ENCODE results near the gene HOXB9. TPM values are rescaled to one million over a fixed set of nuclear protein-coding genes. Genes with fewer than 3 reads are reported as not detected.

The HOXB9 gene
- total RNA-seq, 1 donor from 2014 or later, result not detected

DNA sequence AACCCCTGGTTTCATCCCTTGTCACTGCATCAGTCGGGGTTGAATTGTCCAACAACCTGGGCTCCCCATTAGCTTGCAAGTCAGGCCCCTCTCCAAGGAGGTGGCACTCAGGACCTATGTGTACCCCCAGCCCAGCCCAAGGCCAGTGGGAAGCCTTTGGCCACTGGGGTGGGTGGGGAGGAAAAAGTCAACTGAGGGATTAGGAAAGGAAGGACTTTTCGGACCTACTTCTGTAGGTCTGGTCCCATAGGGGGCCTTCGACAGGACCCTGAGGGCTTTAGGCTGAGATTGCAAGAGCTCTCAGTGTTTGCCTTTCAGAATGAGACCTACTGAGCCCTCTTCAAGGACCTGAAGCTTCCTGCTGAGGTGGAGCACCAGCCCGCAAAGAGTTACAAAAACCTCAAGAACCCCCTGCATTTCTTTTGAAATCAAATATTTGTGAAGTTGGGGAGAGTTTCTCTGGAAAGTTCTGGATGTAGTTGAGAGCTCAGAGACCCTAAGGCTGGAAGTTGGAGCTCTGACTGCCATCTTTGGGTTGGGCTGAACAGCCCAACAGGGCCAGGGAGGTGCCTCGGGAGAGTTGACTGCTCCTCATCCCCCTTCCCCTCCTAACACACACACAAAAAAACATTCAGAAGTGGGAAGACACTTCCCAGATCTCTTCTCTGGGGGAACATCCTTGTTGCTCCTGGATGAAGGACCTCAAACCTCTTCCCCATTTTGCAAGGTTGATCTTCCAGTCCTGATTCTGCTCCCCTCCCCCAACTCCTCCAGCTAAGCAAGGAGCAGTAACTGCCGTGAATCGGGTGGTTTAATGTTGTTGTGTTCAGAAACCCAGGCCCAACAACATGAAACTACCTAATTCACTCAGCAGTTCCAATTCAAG, 5.8 kb upstream of the HOXB9 start:
- intact Hi-C loops (cut with DNase I), result no loop called here
- Histone ChIP-seq H3K9me3 (no peaks in the 10 kb centered on the region), H3K4me3 (no peak overlapping the region), H3K27me3 (peaks cover 22% of the 10 kb centered on the region), H3K27ac (no peak overlapping the region), H3K36me3 (no peaks in the 10 kb centered on the region), H3K4me1 (peaks cover 0 to under 1% of the 10 kb centered on the region in 2 donors)
- no peak for DNase-seq (ENCODE audit: low spot score in 2 of 2)
- no peak for TF ChIP-seq CTCF (IDR thresholded peaks at IDR 0.05)

DNA sequence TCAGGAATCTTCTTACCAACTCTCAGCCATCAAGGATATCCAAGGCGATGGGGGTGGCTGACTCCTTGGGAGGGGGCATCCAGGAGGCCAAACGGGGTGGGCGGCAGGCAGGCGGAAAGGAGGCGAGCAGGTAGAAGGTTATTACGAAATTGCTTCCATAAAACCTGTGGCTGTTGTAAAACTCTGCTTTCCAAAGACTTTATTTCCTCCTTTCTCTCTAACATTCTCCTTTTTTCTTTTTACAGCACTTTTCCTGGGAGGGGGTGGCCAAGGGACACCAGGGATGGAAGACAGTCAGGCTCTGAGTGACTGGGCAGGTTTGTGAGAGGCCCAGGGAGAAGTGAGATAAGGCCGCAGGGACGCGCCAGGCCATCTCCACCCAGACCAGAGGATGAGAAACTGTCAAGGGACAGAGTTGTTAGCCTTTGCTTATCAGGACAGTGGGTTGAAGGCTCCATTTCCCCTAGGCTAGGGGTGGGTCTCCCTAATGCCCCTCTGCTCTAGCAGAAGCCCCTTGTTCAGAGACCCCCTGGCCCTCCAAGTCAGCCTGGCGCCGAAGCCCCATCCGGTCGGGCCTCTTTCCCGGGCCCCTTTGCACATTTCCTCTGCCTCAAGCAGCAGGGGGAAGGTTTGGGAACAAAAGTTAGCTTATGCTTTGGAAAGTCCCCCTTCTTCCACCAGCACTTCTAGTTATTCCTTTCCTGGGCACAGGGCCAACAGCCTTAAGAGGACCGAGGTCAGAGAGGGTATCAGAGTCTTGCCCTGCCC, 5.0 kb upstream of the HOXB9 start:
- Histone ChIP-seq H3K27ac (no peak overlapping the region), H3K36me3 (no peaks in the 10 kb centered on the region), H3K27me3 (peaks cover 29% of the 10 kb centered on the region), H3K4me3 (no peak overlapping the region), H3K4me1 (peaks cover 4 to 9% of the 10 kb centered on the region in 2 donors), H3K9me3 (no peaks in the 10 kb centered on the region)
- no peak for TF ChIP-seq CTCF (IDR thresholded peaks at IDR 0.05)
- DNase-seq (ENCODE audit: low spot score in 2 of 2), result no peak
- intact Hi-C loops (cut with DNase I), result no loop called here

GRCh38 chr17:48630009-48630924, 4.1 kb upstream of the HOXB9 start:
- H3K27me3 ChIP-seq, result peaks cover 29% of the 10 kb centered on the region
- no peak overlapping the region for H3K4me3 ChIP-seq
- H3K27ac ChIP-seq, result no peak overlapping the region
- H3K4me1 ChIP-seq, result peaks cover 10 to 17% of the 10 kb centered on the region in 2 donors
- no peaks in the 10 kb centered on the region for H3K9me3 ChIP-seq
- no peak for TF ChIP-seq CTCF (IDR thresholded peaks at IDR 0.05)
- H3K36me3 ChIP-seq, result no peaks in the 10 kb centered on the region
- intact Hi-C loops (cut with DNase I), result no loop called here
- no peak for DNase-seq (ENCODE audit: low spot score in 2 of 2)

DNA sequence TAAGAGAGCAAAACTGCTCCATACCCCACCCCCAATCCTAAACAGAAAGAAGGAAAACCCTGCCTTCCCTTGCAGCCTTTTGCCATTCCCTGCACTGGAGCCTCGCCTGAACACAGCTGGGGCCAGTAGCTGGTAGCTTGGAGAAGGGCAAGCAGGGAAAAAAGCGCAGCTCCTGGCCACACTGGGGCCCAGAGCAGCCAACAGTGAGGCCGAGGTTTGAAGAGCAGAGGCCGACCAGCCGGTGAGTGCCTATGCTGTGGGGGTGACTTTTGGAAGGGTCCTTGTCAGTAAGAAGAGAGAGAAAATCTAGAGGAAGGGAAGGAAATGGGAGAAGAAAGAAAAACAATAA, 3.2 kb upstream of the HOXB9 start:
- no peak for DNase-seq (ENCODE audit: low spot score in 2 of 2)
- no peak overlapping the region for H3K27ac ChIP-seq
- H3K4me3 ChIP-seq, result no peak overlapping the region
- H3K9me3 ChIP-seq, result no peaks in the 10 kb centered on the region
- intact Hi-C loops (cut with DNase I), result no loop called here
- H3K27me3 ChIP-seq, result peaks cover 29% of the 10 kb centered on the region
- H3K4me1 ChIP-seq, result peaks cover 15 to 21% of the 10 kb centered on the region in 2 donors
- TF ChIP-seq CTCF (IDR thresholded peaks at IDR 0.05), result no peak
- H3K36me3 ChIP-seq, result no peaks in the 10 kb centered on the region

DNA sequence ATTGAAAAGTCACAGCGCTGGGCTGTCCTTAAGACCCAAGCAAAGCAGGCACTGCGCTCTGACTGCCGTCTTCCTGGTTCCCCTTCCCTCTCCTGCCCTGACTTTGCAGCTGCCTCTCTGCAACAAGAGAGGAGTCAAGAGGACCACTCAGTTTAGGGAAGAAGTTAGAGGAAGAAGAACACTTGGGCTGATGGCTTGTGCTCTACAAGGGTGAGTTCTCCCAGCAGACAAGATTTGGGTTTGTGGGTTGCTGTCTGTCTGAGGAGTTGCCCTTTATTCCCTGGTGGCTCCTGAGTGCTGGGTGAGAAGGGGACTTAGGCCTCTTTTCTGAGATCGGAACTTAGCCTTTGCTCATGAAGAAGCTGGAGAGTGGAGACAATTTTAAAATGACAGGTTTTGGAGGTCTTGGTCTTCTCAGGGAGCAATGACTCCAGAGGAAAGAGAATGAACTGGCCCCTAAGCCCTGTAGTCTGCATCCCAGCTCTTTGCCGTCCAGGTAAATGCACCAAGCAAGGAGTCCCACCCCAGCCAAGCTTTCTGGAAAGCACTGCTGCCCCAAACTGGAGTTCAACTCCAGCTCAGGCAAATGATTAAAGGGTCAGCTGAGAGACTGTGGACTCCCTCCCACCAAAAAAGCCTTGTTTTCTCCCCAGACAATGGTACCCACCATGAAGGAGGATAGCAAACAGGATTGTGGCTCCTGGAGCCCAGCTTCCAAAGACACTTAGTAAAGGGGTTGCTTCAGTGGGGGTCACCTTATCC, 2.7 kb upstream of the HOXB9 start:
- no peaks in the 10 kb centered on the region for H3K9me3 ChIP-seq
- H3K36me3 ChIP-seq, result no peaks in the 10 kb centered on the region
- intact Hi-C loops (cut with DNase I), result no loop called here
- peaks cover 15 to 21% of the 10 kb centered on the region in 2 donors for H3K4me1 ChIP-seq
- H3K27ac ChIP-seq, result no peak overlapping the region
- DNase-seq (ENCODE audit: low spot score in 2 of 2), result no peak
- H3K4me3 ChIP-seq, result no peak overlapping the region
- no peak for TF ChIP-seq CTCF (IDR thresholded peaks at IDR 0.05)
- H3K27me3 ChIP-seq, result peaks cover 28% of the 10 kb centered on the region

Measured in ascending aorta (tissue), 2 donors.